Smooth muscle cell (in vitro differentiated cells): ENCODE data around the gene GSTO2. TPM values are rescaled to one million over a fixed set of nuclear protein-coding genes. Genes with fewer than 3 reads are reported as not detected.

Experiments used
- DNase-seq: peaks from one replicate; lab custom pipeline; 2025; ENCODE audit not compliant: unreplicated experiment; lab: John Stamatoyannopoulos, UW
- H2AFZ ChIP-seq: fragments of 200-600 bp; sonication (generic); 2 replicates; pipeline ENCODE4 v1.6.0; 2016; ENCODE audit warnings: antibody characterized with exemption, low read depth, mild to moderate bottlenecking
- H3F3A ChIP-seq: fragments of 200-600 bp; sonication (generic); 2 replicates; pipeline ENCODE4 v1.6.0; 2017; ENCODE audit warnings: antibody characterized with exemption, low read depth
- H3K27ac ChIP-seq: fragments of 200-600 bp; sonication (generic); 2 replicates; pipeline ENCODE4 v1.5.1; 2016; ENCODE audit warnings: low read depth, mild to moderate bottlenecking
- H3K27me3 ChIP-seq: fragments of 200-600 bp; sonication (generic); 2 replicates; pipeline ENCODE4 v1.6.1; 2016; ENCODE audit warnings: low read depth, mild to moderate bottlenecking
- H3K36me3 ChIP-seq: fragments of 200-600 bp; sonication (generic); 2 replicates; pipeline ENCODE4 v1.5.1; 2016; ENCODE audit warnings: low read depth
- H3K4me1 ChIP-seq: fragments of 200-600 bp; sonication (generic); 2 replicates; pipeline ENCODE4 v1.5.1; 2016; ENCODE audit warnings: low read depth
- H3K4me2 ChIP-seq: fragments of 200-600 bp; sonication (generic); 2 replicates; pipeline ENCODE4 v1.6.0; 2016; ENCODE audit warnings: mild to moderate bottlenecking
- H3K4me3 ChIP-seq: fragments of 200-600 bp; sonication (generic); 2 replicates; pipeline ENCODE4 v1.5.1; 2016; ENCODE audit warnings: mild to moderate bottlenecking
- H3K79me2 ChIP-seq: fragments of 200-600 bp; sonication (generic); 2 replicates; pipeline ENCODE4 v1.6.0; 2016; ENCODE audit warnings: low read depth, mild to moderate bottlenecking
- H3K9ac ChIP-seq: fragments of 200-600 bp; sonication (generic); 2 replicates; pipeline ENCODE4 v1.6.0; 2016; ENCODE audit warnings: low read depth
- H3K9me3 ChIP-seq: fragments of 200-600 bp; sonication (generic); replicated peaks from 2 replicates; pipeline ENCODE4 v1.5.1; 2016; ENCODE audit warnings: low read depth
- H4K20me1 ChIP-seq: fragments of 200-600 bp; sonication (generic); 2 replicates; pipeline ENCODE4 v1.6.0; 2016; ENCODE audit warnings: low read depth
- WGBS: methylation state at CpG from one replicate; pipeline ENCODE4 v1.1.7; 2016; ENCODE audit warnings: low lambda C conversion rate; 5-methylcytosine and 5-hydroxymethylcytosine counted together
- polyA plus RNA-seq: library from polyadenylated mRNA; unstranded; fragments of >200 nt; fragmentation: Nextera tagmentation; extraction: Ambion mirVana; gene quantifications from 2 replicates; pipeline ENCODE4 v1.2.1, GENCODE V29; 2016
- total RNA-seq: library from RNA; depleted of rRNA; stranded (reverse); fragments of >200 nt; gene quantifications from 2 replicates; pipeline ENCODE4 v1.2.3, GENCODE V29; 2014
- TF ChIP-seq, protein P1 (sequence below): fragments of 200-600 bp; sonication (generic); IDR thresholded peaks from 2 replicates; pipeline ENCODE4 v1.5.1; 2017; ENCODE audit warnings: borderline replicate concordance, mild to moderate bottlenecking, antibody characterized with exemption; ENCODE audit not compliant: insufficient read depth, poor library complexity, severe bottlenecking

Gene GSTO2
- total RNA-seq (1.8 and 2.1 TPM in 2 replicates), polyA plus RNA-seq (3.7 and 4.9 TPM in 2 replicates)

DNA sequence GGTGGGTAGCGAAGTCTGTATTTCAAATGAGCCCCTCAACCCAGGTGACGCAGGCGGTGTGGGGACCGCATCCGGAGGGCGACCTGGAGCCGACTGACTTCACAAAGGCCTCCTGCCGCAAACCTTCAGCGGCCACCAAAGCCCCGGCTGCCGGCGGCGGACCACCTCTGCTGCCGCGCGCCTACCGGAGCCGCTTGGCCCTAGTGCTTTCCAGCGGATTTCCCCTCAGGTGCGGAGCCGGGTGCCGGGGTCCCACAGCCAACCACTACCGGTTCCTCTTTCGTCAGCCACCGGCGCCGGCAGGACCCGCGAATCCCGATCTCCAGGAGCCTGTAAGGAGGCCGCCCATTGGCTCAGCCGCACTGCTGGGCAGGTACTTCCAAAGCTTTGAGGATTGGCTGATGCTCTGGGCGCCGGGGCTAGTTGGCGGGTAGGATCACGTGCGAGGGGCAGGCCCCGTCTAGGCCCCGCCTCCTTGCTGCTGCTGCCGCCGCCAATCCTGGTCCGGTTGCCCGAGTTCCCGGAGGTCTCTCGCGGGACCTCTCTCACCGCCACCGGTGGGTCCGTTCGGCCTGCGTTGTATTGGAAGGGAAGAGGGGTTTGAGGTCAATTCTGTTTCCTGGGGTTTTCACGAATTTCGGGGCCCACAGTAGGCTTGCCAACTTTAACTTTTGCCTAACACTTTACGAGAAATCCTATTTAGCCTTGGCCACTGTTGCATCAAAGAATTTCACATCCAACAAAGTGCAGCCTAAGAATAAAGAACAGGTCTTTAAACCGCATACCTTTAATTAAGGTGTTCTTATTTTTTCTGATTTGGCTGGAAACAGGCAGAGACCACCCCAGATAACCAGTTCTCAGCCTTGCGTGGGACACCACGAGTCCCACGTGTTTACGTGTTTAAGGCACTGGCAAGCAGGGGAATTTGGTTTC lies at the start of gene GSTO2:
TSS of gene GSTO2 (plus strand) at position 472 of the 933 bp plus-strand sequence. CDS start 5,732 bp downstream, outside the sequence.
- peak within 1 kb of the TSS; percentile 84 for H3K4me2 ChIP-seq
- peak within 1 kb of the TSS; percentile 90 for H3K9ac ChIP-seq
- H2AFZ ChIP-seq: peak within 1 kb of the TSS; percentile 82
- H3F3A ChIP-seq: peaks cover 23% of the 10 kb centered on the region
- H3K4me1 ChIP-seq: peaks cover 10% of the 10 kb centered on the region
- peak within 1 kb of the TSS; percentile 79 for H3K27ac ChIP-seq
- TF ChIP-seq, protein P1, sequence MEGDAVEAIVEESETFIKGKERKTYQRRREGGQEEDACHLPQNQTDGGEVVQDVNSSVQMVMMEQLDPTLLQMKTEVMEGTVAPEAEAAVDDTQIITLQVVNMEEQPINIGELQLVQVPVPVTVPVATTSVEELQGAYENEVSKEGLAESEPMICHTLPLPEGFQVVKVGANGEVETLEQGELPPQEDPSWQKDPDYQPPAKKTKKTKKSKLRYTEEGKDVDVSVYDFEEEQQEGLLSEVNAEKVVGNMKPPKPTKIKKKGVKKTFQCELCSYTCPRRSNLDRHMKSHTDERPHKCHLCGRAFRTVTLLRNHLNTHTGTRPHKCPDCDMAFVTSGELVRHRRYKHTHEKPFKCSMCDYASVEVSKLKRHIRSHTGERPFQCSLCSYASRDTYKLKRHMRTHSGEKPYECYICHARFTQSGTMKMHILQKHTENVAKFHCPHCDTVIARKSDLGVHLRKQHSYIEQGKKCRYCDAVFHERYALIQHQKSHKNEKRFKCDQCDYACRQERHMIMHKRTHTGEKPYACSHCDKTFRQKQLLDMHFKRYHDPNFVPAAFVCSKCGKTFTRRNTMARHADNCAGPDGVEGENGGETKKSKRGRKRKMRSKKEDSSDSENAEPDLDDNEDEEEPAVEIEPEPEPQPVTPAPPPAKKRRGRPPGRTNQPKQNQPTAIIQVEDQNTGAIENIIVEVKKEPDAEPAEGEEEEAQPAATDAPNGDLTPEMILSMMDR: no peak
- peaks cover 7% of the 10 kb centered on the region for H3K79me2 ChIP-seq
- no peaks in the 10 kb centered on the region for H3K9me3 ChIP-seq
- H4K20me1 ChIP-seq: peaks cover 13% of the 10 kb centered on the region
- 25% methylated on average over 59 of the region's 59 CpGs for WGBS
- H3K36me3 ChIP-seq: peaks cover 16% of the 10 kb centered on the region
- no peaks in the 10 kb centered on the region for H3K27me3 ChIP-seq
- H3K4me3 ChIP-seq: peak within 1 kb of the TSS; percentile 73
- DNase-seq: peak; percentile 31

DNA sequence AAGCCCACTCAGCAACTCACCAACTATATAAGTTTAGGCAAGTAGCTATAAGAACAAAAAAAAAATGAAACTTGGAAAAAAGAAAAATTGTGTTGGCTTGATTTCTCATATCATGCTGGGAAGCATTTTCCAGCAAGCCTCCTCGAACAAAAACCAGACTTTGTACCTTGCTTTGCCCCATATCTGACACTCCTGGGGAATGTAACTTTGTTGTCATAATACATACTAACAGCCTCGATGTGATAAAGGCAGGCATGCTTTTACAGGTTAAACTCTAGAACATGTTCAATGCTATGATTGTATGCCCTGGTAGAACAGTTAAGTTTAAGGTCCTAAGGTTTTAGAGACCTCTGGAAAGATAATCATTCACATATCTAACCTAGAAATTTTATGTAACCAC lies 48.5 kb upstream of the GSTO2 start:
- H3K27me3 ChIP-seq: no peaks in the 10 kb centered on the region
- H4K20me1 ChIP-seq: no peaks in the 10 kb centered on the region
- TF ChIP-seq, protein P1: no peak
- no peak overlapping the region for H3K4me3 ChIP-seq
- H3K79me2 ChIP-seq: no peaks in the 10 kb centered on the region
- no peak overlapping the region for H3K27ac ChIP-seq
- no peak overlapping the region for H3K4me2 ChIP-seq
- H2AFZ ChIP-seq: no peak overlapping the region
- no peak overlapping the region for H3K9ac ChIP-seq
- 87% methylated on average over 2 of the region's 2 CpGs for WGBS
- H3K4me1 ChIP-seq: no peaks in the 10 kb centered on the region
- no peak for DNase-seq
- no peaks in the 10 kb centered on the region for H3K9me3 ChIP-seq
- H3F3A ChIP-seq: no peaks in the 10 kb centered on the region
- no peaks in the 10 kb centered on the region for H3K36me3 ChIP-seq

DNA sequence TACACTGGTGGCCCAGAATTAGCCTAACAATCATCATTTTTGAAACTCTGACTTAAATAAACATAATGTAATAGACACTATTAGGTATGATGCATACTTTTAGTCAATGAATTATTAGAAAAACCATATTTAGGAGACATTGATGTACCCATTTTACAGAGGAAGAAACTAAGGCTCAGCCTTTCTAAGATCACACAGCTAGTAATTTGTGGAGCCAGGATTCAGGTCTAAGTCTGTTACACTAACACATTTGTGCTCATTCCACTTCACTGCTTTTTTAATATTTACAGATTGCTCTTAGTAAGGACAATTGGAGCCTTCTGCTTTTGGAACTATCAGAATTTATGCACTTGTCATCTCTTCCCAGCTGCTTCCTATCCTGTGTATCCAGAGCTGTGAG lies 45.7 kb upstream of the GSTO2 start:
- no peaks in the 10 kb centered on the region for H3K4me1 ChIP-seq
- H2AFZ ChIP-seq: no peak overlapping the region
- no peak overlapping the region for H3K4me3 ChIP-seq
- H3K4me2 ChIP-seq: no peak overlapping the region
- H3F3A ChIP-seq: no peaks in the 10 kb centered on the region
- H3K79me2 ChIP-seq: no peaks in the 10 kb centered on the region
- H3K9ac ChIP-seq: no peak overlapping the region
- H3K9me3 ChIP-seq: no peaks in the 10 kb centered on the region
- no peaks in the 10 kb centered on the region for H4K20me1 ChIP-seq
- no peak for DNase-seq
- TF ChIP-seq, protein P1: no peak
- no peak overlapping the region for H3K27ac ChIP-seq
- no peaks in the 10 kb centered on the region for H3K27me3 ChIP-seq
- no peaks in the 10 kb centered on the region for H3K36me3 ChIP-seq
